GM23338 (cell line): ENCODE measurements around the gene APBA1. TPM values are rescaled to one million over a fixed set of nuclear protein-coding genes. Genes with fewer than 3 reads are reported as not detected.

Source experiments
- ATAC-seq: fragments of 200-7000 bp; cut with Tn5 transposase; 3 replicates; pipeline ENCODE4 v1.9.1; 2020
- DNase-seq: peaks from one replicate; pipeline ENCODE4 v3.0.0-alpha.2; 2015; ENCODE audit warnings: low spot score
- H2AFZ ChIP-seq: fragments of 200-600 bp; sonication (generic); 2 replicates; pipeline ENCODE4 v1.8.0; 2016; ENCODE audit warnings: antibody characterized with exemption, mild to moderate bottlenecking, moderate library complexity
- H3F3A ChIP-seq: fragments of 200-600 bp; sonication (generic); replicated peaks from 2 replicates; pipeline ENCODE4 v1.8.0; 2017; ENCODE audit warnings: antibody characterized with exemption, mixed run types, low read depth
- H3K27ac ChIP-seq: fragments of 200-600 bp; sonication (generic); 2 replicates; pipeline ENCODE4 v1.6.1; 2016; ENCODE audit warnings: low read depth
- H3K27me3 ChIP-seq: fragments of 200-600 bp; sonication (generic); 2 replicates; pipeline ENCODE4 v1.8.0; 2016; ENCODE audit warnings: mild to moderate bottlenecking, mixed run types, moderate library complexity; ENCODE audit not compliant: insufficient read depth
- H3K36me3 ChIP-seq: fragments of 200-600 bp; sonication (generic); 2 replicates; pipeline ENCODE4 v1.8.0; 2016; ENCODE audit warnings: mild to moderate bottlenecking; ENCODE audit not compliant: insufficient read depth
- H3K4me1 ChIP-seq: fragments of 200-600 bp; sonication (generic); 2 replicates; pipeline ENCODE4 v1.8.0; 2016; ENCODE audit warnings: mild to moderate bottlenecking, moderate library complexity; ENCODE audit not compliant: insufficient read depth
- H3K4me2 ChIP-seq: fragments of 200-600 bp; sonication (generic); 2 replicates; pipeline ENCODE4 v1.7.1; 2017; ENCODE audit warnings: mixed run types
- H3K4me3 ChIP-seq: fragments of 200-600 bp; sonication (generic); 2 replicates; pipeline ENCODE4 v1.6.1; 2016; ENCODE audit warnings: mixed run types
- H3K79me2 ChIP-seq: fragments of 200-600 bp; sonication (generic); replicated peaks from 2 replicates; pipeline ENCODE4 v1.8.0; 2017; ENCODE audit warnings: mild to moderate bottlenecking; ENCODE audit not compliant: insufficient read depth
- H3K9me2 ChIP-seq: fragments of 200-600 bp; sonication (generic); 2 replicates; pipeline ENCODE4 v1.8.0; 2017; ENCODE audit not compliant: insufficient read depth
- H4K20me1 ChIP-seq: fragments of 200-600 bp; sonication (generic); replicated peaks from 2 replicates; pipeline ENCODE4 v1.8.0; 2017; ENCODE audit warnings: mild to moderate bottlenecking; ENCODE audit not compliant: insufficient read depth
- H3K27ac Mint-ChIP-seq: 2 replicates; pipeline ENCODE4 v1.8.0; 2020; ENCODE audit warnings: inconsistent platforms, mild to moderate bottlenecking, moderate library complexity, mixed read lengths
- H3K27me3 Mint-ChIP-seq: 3 replicates; pipeline ENCODE4 v1.8.0; 2022; ENCODE audit warnings: low read depth, mild to moderate bottlenecking, moderate library complexity, mixed read lengths, inconsistent platforms; ENCODE audit not compliant: insufficient read depth, poor library complexity
- H3K36me3 Mint-ChIP-seq: 3 replicates; pipeline ENCODE4 v1.8.0; 2021; ENCODE audit warnings: low read depth, mild to moderate bottlenecking, inconsistent platforms, moderate library complexity, mixed read lengths
- H3K4me1 Mint-ChIP-seq: 3 replicates; pipeline ENCODE4 v1.8.0; 2020; ENCODE audit warnings: mild to moderate bottlenecking, inconsistent platforms, mixed read lengths
- H3K4me3 Mint-ChIP-seq: 3 replicates; pipeline ENCODE4 v1.8.0; 2021; ENCODE audit warnings: moderate library complexity, mild to moderate bottlenecking, inconsistent platforms, mixed read lengths
- H3K9me3 Mint-ChIP-seq: 3 replicates; pipeline ENCODE4 v1.8.0; 2020; ENCODE audit warnings: moderate library complexity, mild to moderate bottlenecking, inconsistent platforms, mixed read lengths
- CREB1 ChIP-seq: fragments of 250-450 bp; sonication (Bioruptor Pico); IDR thresholded peaks from 2 replicates; pipeline ENCODE4 v1.5.0; 2020; ENCODE audit warnings: low read depth, mild to moderate bottlenecking, moderate library complexity
- ETS1 ChIP-seq: IDR thresholded peaks from 2 replicates; pipeline ENCODE4 v1.6.1; 2016; ENCODE audit warnings: antibody characterized with exemption
- EZH2phosphoT487 ChIP-seq: fragments of 200-600 bp; sonication (generic); IDR thresholded peaks from one replicate; pipeline ENCODE4 v1.8.1; 2018; ENCODE audit warnings: antibody characterized with exemption; ENCODE audit not compliant: unreplicated experiment
- JUNB ChIP-seq: IDR thresholded peaks from one replicate; pipeline ENCODE4 v1.6.1; 2016; ENCODE audit warnings: antibody characterized with exemption; ENCODE audit not compliant: unreplicated experiment
- NANOG ChIP-seq: IDR thresholded peaks from 2 replicates; pipeline ENCODE4 v1.6.1; 2016; ENCODE audit warnings: antibody characterized with exemption, borderline replicate concordance
- POLR2AphosphoS5 ChIP-seq: IDR thresholded peaks from 2 replicates; pipeline ENCODE4 v1.6.1; 2016; ENCODE audit warnings: antibody characterized with exemption, low read depth
- STAT1 ChIP-seq: IDR thresholded peaks from one replicate; pipeline ENCODE4 v1.6.1; 2016; ENCODE audit warnings: antibody characterized with exemption; ENCODE audit not compliant: unreplicated experiment
- ZNF114 ChIP-seq: fragments of 250-450 bp; sonication (Bioruptor Pico); IDR thresholded peaks from 2 replicates; pipeline ENCODE4 v1.5.0; 2020; ENCODE audit warnings: mild to moderate bottlenecking, moderate library complexity
- polyA plus RNA-seq: library from polyadenylated mRNA; unstranded; fragments of >200 nt; fragmentation: Nextera tagmentation; extraction: Ambion mirVana; gene quantifications from 2 replicates; pipeline ENCODE4 v1.2.1, GENCODE V29; 2016
- total RNA-seq: library from RNA; depleted of rRNA; stranded (reverse); fragments of >200 nt; shearing (Covaris generic); gene quantifications from 2 replicates; pipeline ENCODE4 v1.2.3, GENCODE V29; 2014
- TF ChIP-seq, protein P1 (sequence below), 2 experiments: fragments of 200-600 bp in 1 of 2; sonication (generic) in 1 of 2; conservative IDR thresholded peaks; 2 replicates each; pipeline versions ENCODE4 v1.5.1 to v1.6.1; 2016 to 2017; ENCODE audit warnings: antibody characterized with exemption in 2 of 2, low read depth in 2 of 2, mild to moderate bottlenecking in 2 of 2, moderate library complexity in 1 of 2
- TF ChIP-seq, protein P2 (sequence below): IDR thresholded peaks from one replicate; pipeline ENCODE4 v1.6.1; 2018; ENCODE audit warnings: antibody characterized with exemption; ENCODE audit not compliant: unreplicated experiment

The APBA1 gene
- total and polyA plus RNA-seq, 2 experiments from 2014 or later: 0.26 to 1.0 TPM

DNA sequence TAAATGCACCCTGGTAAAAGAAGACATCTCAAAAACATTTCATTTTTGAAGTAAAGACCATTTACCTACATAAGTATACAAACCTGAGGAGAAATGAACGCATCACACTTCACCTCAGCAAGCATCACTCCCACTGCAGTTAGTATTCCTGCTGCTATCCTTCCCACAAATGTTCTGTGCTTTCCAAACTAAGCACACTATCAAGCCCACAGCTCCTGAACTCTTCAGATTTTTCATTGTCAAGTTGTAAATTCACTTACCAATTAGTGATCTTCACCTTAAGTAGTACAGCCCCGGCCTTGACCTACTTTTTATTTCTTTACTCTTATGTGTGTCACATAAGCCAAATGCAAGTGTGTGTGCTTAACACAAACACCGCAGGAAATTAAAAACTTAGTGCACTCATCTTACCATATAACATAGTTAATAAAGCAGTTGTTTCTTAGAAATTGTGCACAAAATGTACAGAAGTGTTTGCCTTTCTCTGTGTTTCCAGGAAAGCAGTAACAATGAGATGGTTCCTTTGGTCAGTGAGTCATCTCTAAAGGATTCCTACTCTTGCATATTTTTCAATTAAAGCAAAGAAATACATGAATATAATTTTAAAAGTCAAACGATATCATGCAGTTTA is 169.4 kb downstream of the APBA1 start:
- Histone ChIP-seq H2AFZ (no peak overlapping the region), H3F3A (no peaks in the 10 kb centered on the region), H4K20me1 (no peaks in the 10 kb centered on the region), H3K9me2 (peaks cover 6% of the 10 kb centered on the region; the same call in 1 of the 2 replicates), H3K27me3 (no peaks in the 10 kb centered on the region), H3K4me3 (no peak overlapping the region), H3K4me2 (no peak overlapping the region), H3K79me2 (no peaks in the 10 kb centered on the region), H3K4me1 (peaks cover 4% of the 10 kb centered on the region; the same call in 1 of the 2 replicates), H3K27ac (no peak overlapping the region), H3K36me3 (no peaks in the 10 kb centered on the region)
- Mint-ChIP-seq H3K27ac (no peak overlapping the region), H3K27me3 (peaks cover 2% of the 10 kb centered on the region), H3K36me3 (no peaks in the 10 kb centered on the region; the same call in 2 of the 3 replicates), H3K9me3 (peaks cover 10% of the 10 kb centered on the region; the same call in 2 of the 3 replicates), H3K4me1 (peaks cover 15% of the 10 kb centered on the region), H3K4me3 (no peak overlapping the region)
- ATAC-seq (no peak), DNase-seq (no peak)
- TF ChIP-seq JUNB (no peak), POLR2AphosphoS5 (no peak), CREB1 (CRISPR knock-in tag) (no peak), ETS1 (no peak), EZH2phosphoT487 (no peak), NANOG (no peak), STAT1 (no peak), ZNF114 (no peak)
- TF ChIP-seq, protein P1, sequence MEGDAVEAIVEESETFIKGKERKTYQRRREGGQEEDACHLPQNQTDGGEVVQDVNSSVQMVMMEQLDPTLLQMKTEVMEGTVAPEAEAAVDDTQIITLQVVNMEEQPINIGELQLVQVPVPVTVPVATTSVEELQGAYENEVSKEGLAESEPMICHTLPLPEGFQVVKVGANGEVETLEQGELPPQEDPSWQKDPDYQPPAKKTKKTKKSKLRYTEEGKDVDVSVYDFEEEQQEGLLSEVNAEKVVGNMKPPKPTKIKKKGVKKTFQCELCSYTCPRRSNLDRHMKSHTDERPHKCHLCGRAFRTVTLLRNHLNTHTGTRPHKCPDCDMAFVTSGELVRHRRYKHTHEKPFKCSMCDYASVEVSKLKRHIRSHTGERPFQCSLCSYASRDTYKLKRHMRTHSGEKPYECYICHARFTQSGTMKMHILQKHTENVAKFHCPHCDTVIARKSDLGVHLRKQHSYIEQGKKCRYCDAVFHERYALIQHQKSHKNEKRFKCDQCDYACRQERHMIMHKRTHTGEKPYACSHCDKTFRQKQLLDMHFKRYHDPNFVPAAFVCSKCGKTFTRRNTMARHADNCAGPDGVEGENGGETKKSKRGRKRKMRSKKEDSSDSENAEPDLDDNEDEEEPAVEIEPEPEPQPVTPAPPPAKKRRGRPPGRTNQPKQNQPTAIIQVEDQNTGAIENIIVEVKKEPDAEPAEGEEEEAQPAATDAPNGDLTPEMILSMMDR (conservative IDR thresholded peaks at IDR 0.05; ENCODE audit: low read depth in 2 of 2): no peak
- TF ChIP-seq, protein P2, sequence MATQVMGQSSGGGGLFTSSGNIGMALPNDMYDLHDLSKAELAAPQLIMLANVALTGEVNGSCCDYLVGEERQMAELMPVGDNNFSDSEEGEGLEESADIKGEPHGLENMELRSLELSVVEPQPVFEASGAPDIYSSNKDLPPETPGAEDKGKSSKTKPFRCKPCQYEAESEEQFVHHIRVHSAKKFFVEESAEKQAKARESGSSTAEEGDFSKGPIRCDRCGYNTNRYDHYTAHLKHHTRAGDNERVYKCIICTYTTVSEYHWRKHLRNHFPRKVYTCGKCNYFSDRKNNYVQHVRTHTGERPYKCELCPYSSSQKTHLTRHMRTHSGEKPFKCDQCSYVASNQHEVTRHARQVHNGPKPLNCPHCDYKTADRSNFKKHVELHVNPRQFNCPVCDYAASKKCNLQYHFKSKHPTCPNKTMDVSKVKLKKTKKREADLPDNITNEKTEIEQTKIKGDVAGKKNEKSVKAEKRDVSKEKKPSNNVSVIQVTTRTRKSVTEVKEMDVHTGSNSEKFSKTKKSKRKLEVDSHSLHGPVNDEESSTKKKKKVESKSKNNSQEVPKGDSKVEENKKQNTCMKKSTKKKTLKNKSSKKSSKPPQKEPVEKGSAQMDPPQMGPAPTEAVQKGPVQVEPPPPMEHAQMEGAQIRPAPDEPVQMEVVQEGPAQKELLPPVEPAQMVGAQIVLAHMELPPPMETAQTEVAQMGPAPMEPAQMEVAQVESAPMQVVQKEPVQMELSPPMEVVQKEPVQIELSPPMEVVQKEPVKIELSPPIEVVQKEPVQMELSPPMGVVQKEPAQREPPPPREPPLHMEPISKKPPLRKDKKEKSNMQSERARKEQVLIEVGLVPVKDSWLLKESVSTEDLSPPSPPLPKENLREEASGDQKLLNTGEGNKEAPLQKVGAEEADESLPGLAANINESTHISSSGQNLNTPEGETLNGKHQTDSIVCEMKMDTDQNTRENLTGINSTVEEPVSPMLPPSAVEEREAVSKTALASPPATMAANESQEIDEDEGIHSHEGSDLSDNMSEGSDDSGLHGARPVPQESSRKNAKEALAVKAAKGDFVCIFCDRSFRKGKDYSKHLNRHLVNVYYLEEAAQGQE: no peak
